HL-60/S4 (cell line): ENCODE data around the gene SLC25A51.

Source experiments
- in situ Hi-C: fragments of 300-500 bp; cut with MboI; formaldehyde crosslinking; loops from 2 replicates; pipeline ENCODE4 v1.14.3; 2022; ENCODE audit warnings: low sequenced_read_pairs

The SLC25A51 gene

GRCh38 chr9:37862530-37862929 lies 41.4 kb downstream of the SLC25A51 start:
- in situ Hi-C loops = loop anchor here (25.0 kb wide), 1 partner anchor 375 kb away; the partner anchor contains the start of gene POLR1E

GRCh38 chr9:37859043-37859442 lies 44.9 kb downstream of the SLC25A51 start:
- in situ Hi-C loops = loop anchor here (25.0 kb wide), 1 partner anchor 372 kb away; the partner anchor contains the start of gene POLR1E

- in situ Hi-C loops = loop anchor here (25.0 kb wide), 1 partner anchor 369 kb away; the partner anchor contains the start of gene POLR1E
These were observed 47.4 kb downstream of the SLC25A51 start for GRCh38 chr9:37856551-37856950.

GRCh38 chr9:37852222-37852621 lies 51.7 kb downstream of the SLC25A51 start:
- in situ Hi-C loops = loop anchor here (25.0 kb wide), 1 partner anchor 365 kb away; the partner anchor contains the start of gene POLR1E

GRCh38 chr9:37840560-37841194 lies 63.2 kb downstream of the SLC25A51 start:
- in situ Hi-C loops = no loop called here

- in situ Hi-C loops = no loop called here
These were observed 64.1 kb downstream of the SLC25A51 start for GRCh38 chr9:37839496-37840461.
